Stimulated activated naive B cell treated with anti-CD40 and anti-IgM and Interleukin-4, amounts not matched to agents 10 μg/mL and 1 μg/mL and 100 μg/mL, for 72 hours (primary cell): Measurements from ENCODE around the gene DCTN1.
"Not testable (repeated sequence)": the region's sequence is repeated elsewhere in the genome, so short reads cannot be mapped to it uniquely, and the experiment has no call there.

ENCODE experiments used
- ATAC-seq, 2 donors: fragments of 150-1000 bp; cut with Tn5 transposase; replicated peaks; 2 replicates each; pipeline ENCODE4 v1.10.0; 2021; ENCODE audit warnings: moderate library complexity in 1 of 2
- DNase-seq: peaks from one replicate; pipeline ENCODE4 v3.0.0; 2021
- H3K27ac Mint-ChIP-seq: one replicate; pipeline ENCODE4 v1.8.0; 2022; ENCODE audit warnings: mild to moderate bottlenecking, mixed read lengths
- H3K27me3 Mint-ChIP-seq, 2 donors: one replicate each; pipeline ENCODE4 v1.8.0; 2022; ENCODE audit warnings: mixed read lengths in 2 of 2
- H3K36me3 Mint-ChIP-seq, 2 donors: one replicate each; pipeline ENCODE4 v1.8.0; 2022; ENCODE audit warnings: mixed read lengths in 2 of 2, mild to moderate bottlenecking in 1 of 2
- H3K4me1 Mint-ChIP-seq, 2 donors: one replicate each; pipeline ENCODE4 v1.8.0; 2022; ENCODE audit warnings: mixed read lengths in 2 of 2, mild to moderate bottlenecking in 1 of 2
- H3K4me3 Mint-ChIP-seq, 2 donors: one replicate each; pipeline ENCODE4 v1.8.0; 2022; ENCODE audit warnings: mild to moderate bottlenecking in 2 of 2, mixed read lengths in 2 of 2, moderate library complexity in 1 of 2
- H3K9me3 Mint-ChIP-seq, 2 donors: one replicate each; pipeline ENCODE4 v1.8.0; 2022; ENCODE audit warnings: mixed read lengths in 2 of 2, mild to moderate bottlenecking in 1 of 2

Gene DCTN1

GRCh38 chr2:74379851-74380789, at the start of gene DCTN1:
TSS of gene DCTN1 (minus strand) at chr2:74380311. CDS start at chr2:74380037, 274 bp downstream.
- H3K9me3 Mint-ChIP-seq = no peaks in the 10 kb centered on the region
- peak within 1 kb of the TSS; percentile 18 to 46 for H3K4me3 Mint-ChIP-seq
- ATAC-seq (peak; percentile 71 to 72), DNase-seq (no peak)
- peaks cover 22 to 44% of the 10 kb centered on the region in 2 donors for H3K36me3 Mint-ChIP-seq
- H3K27me3 Mint-ChIP-seq = no peaks in the 10 kb centered on the region
- H3K27ac Mint-ChIP-seq = peak within 1 kb of the TSS; percentile 76
- H3K4me1 Mint-ChIP-seq = peaks cover 25 to 41% of the 10 kb centered on the region in 2 donors

- Mint-ChIP-seq H3K27me3 (no peaks in the 10 kb centered on the region), H3K36me3 (peaks cover 30 to 43% of the 10 kb centered on the region in 2 donors), H3K4me1 (peaks cover 0 to 7% of the 10 kb centered on the region in 2 donors), H3K4me3 (no peak overlapping the region), H3K27ac (no peak overlapping the region), H3K9me3 (no peaks in the 10 kb centered on the region)
- ATAC-seq (no peak), DNase-seq (no peak)
These were observed 48.6 kb upstream of the DCTN1 start for GRCh38 chr2:74428675-74429074.

- Mint-ChIP-seq H3K27ac (no peak overlapping the region), H3K36me3 (peaks cover 30 to 42% of the 10 kb centered on the region in 2 donors), H3K4me3 (no peak overlapping the region), H3K9me3 (no peaks in the 10 kb centered on the region), H3K27me3 (no peaks in the 10 kb centered on the region), H3K4me1 (peaks cover 7 to 18% of the 10 kb centered on the region in 2 donors)
- DNase-seq = no peak
- no peak for ATAC-seq
These were observed 47.4 kb upstream of the DCTN1 start for GRCh38 chr2:74427551-74427950.

- ATAC-seq (no peak), DNase-seq (no peak)
- H3K27me3 Mint-ChIP-seq = no peaks in the 10 kb centered on the region
- no peak overlapping the region for H3K4me3 Mint-ChIP-seq
- H3K27ac Mint-ChIP-seq = no peak overlapping the region
- H3K9me3 Mint-ChIP-seq = no peaks in the 10 kb centered on the region
- H3K36me3 Mint-ChIP-seq = peaks cover 26 to 39% of the 10 kb centered on the region in 2 donors
- peaks cover 7 to 27% of the 10 kb centered on the region in 2 donors for H3K4me1 Mint-ChIP-seq
These were observed 46.2 kb upstream of the DCTN1 start for GRCh38 chr2:74426181-74426758.

GRCh38 chr2:74425523-74425922, 45.4 kb upstream of the DCTN1 start:
- H3K4me3 Mint-ChIP-seq = no peak overlapping the region
- H3K4me1 Mint-ChIP-seq = peaks cover 10 to 33% of the 10 kb centered on the region in 2 donors
- no peak for ATAC-seq
- H3K36me3 Mint-ChIP-seq = peaks cover 26 to 39% of the 10 kb centered on the region in 2 donors
- no peaks in the 10 kb centered on the region for H3K9me3 Mint-ChIP-seq
- no peaks in the 10 kb centered on the region for H3K27me3 Mint-ChIP-seq
- DNase-seq = no peak
- H3K27ac Mint-ChIP-seq = no peak overlapping the region

- Mint-ChIP-seq H3K9me3 (no peaks in the 10 kb centered on the region), H3K4me1 (peaks cover 13 to 38% of the 10 kb centered on the region in 2 donors), H3K36me3 (peaks cover 23 to 35% of the 10 kb centered on the region in 2 donors), H3K27ac (no peak overlapping the region), H3K4me3 (no peak overlapping the region), H3K27me3 (no peaks in the 10 kb centered on the region)
- DNase-seq (no peak), ATAC-seq (no peak)
These were observed 44.9 kb upstream of the DCTN1 start for GRCh38 chr2:74424995-74425406.

- peaks cover 15 to 42% of the 10 kb centered on the region in 2 donors for H3K4me1 Mint-ChIP-seq
- no peaks in the 10 kb centered on the region for H3K27me3 Mint-ChIP-seq
- ATAC-seq (no peak), DNase-seq (no peak)
- H3K27ac Mint-ChIP-seq = no peak overlapping the region
- no peak overlapping the region for H3K4me3 Mint-ChIP-seq
- H3K9me3 Mint-ChIP-seq = no peaks in the 10 kb centered on the region
- H3K36me3 Mint-ChIP-seq = peaks cover 20 to 30% of the 10 kb centered on the region in 2 donors
These were observed 44.3 kb upstream of the DCTN1 start for GRCh38 chr2:74424139-74424992.

- peak overlapping the region; percentile 11 for H3K27ac Mint-ChIP-seq
- no peak for ATAC-seq
- no peaks in the 10 kb centered on the region for H3K27me3 Mint-ChIP-seq
- no peak for DNase-seq
- H3K4me3 Mint-ChIP-seq = peak overlapping the region in 1 of 2 donors; percentile 94
- H3K4me1 Mint-ChIP-seq = peaks cover 15 to 49% of the 10 kb centered on the region in 2 donors
- H3K36me3 Mint-ChIP-seq = peaks cover 17 to 27% of the 10 kb centered on the region in 2 donors
- no peaks in the 10 kb centered on the region for H3K9me3 Mint-ChIP-seq
These were observed 43.4 kb upstream of the DCTN1 start for GRCh38 chr2:74423231-74424095.

- ATAC-seq (peak; percentile 91 to 94), DNase-seq (peak; percentile 95)
- peak within 1 kb of the TSS; percentile 95 for H3K27ac Mint-ChIP-seq
- no peaks in the 10 kb centered on the region for H3K9me3 Mint-ChIP-seq
- H3K36me3 Mint-ChIP-seq = peaks cover 11 to 17% of the 10 kb centered on the region in 2 donors
- H3K27me3 Mint-ChIP-seq = no peaks in the 10 kb centered on the region
- H3K4me3 Mint-ChIP-seq = peak within 1 kb of the TSS; percentile 94
- peaks cover 27 to 62% of the 10 kb centered on the region in 2 donors for H3K4me1 Mint-ChIP-seq
These were observed 41.2 kb upstream of the DCTN1 start, which contains the start of the genes C2orf81 and WDR54 for GRCh38 chr2:74421221-74421870. TSS of gene C2orf81 (minus strand) at chr2:74421619. CDS start at chr2:74421560, 59 bp downstream. TSS of gene WDR54 (plus strand) at chr2:74421730. CDS start at chr2:74422154, 424 bp downstream.

GRCh38 chr2:74420443-74421103, 40.5 kb upstream of the DCTN1 start:
- Mint-ChIP-seq H3K27ac (peak overlapping the region; percentile 95), H3K4me1 (peaks cover 32 to 70% of the 10 kb centered on the region in 2 donors), H3K4me3 (peak overlapping the region; percentile 94), H3K36me3 (peaks cover 6 to 11% of the 10 kb centered on the region in 2 donors)
- not testable (repeated sequence) for H3K27me3 Mint-ChIP-seq, DNase-seq, ATAC-seq, H3K9me3 Mint-ChIP-seq

- Mint-ChIP-seq H3K27ac (peak overlapping the region; percentile 33), H3K27me3 (no peaks in the 10 kb centered on the region), H3K36me3 (peaks cover 1 to 7% of the 10 kb centered on the region in 2 donors), H3K4me3 (peak overlapping the region; percentile 27 to 33), H3K9me3 (no peaks in the 10 kb centered on the region), H3K4me1 (peaks cover 34 to 74% of the 10 kb centered on the region in 2 donors)
- DNase-seq = no peak
- no peak for ATAC-seq
These were observed 39.9 kb upstream of the DCTN1 start for GRCh38 chr2:74420006-74420405.

GRCh38 chr2:74419345-74419744, 39.2 kb upstream of the DCTN1 start:
- H3K4me3 Mint-ChIP-seq = no peak overlapping the region
- peaks cover 1 to 3% of the 10 kb centered on the region in 2 donors for H3K36me3 Mint-ChIP-seq
- DNase-seq (no peak), ATAC-seq (no peak)
- H3K27ac Mint-ChIP-seq = no peak overlapping the region
- no peaks in the 10 kb centered on the region for H3K9me3 Mint-ChIP-seq
- H3K27me3 Mint-ChIP-seq = no peaks in the 10 kb centered on the region
- H3K4me1 Mint-ChIP-seq = peaks cover 37 to 79% of the 10 kb centered on the region in 2 donors
